Kidney (tissue), 14 donors: ENCODE measurements around the gene SNAP29. TPM values are rescaled to one million over a fixed set of nuclear protein-coding genes. Genes with fewer than 3 reads are reported as not detected.

Experiments
- DNase-seq, 5 donors: peaks; one replicate each; pipeline ENCODE4 v3.0.0-alpha.2; 2013 to 2020
- FAIRE-seq: peaks from 2 replicates; lab custom pipeline; 2012; peaks lifted over from hg19 to GRCh38; lab: Jason Lieb, UNC
- H3K27ac ChIP-seq, 2 donors: one replicate each; pipeline ENCODE4 v1.7.0; 2013; ENCODE audit warnings: low read depth in 2 of 2, low read length in 2 of 2, inconsistent platforms in 1 of 2
- H3K27me3 ChIP-seq: one replicate; pipeline ENCODE4 v1.7.1; 2013; ENCODE audit warnings: low read length, inconsistent platforms; ENCODE audit not compliant: control insufficient read depth, insufficient read depth
- H3K36me3 ChIP-seq, 3 donors: one replicate each; pipeline versions ENCODE4 v1.7.0 to v1.7.1; 2013; ENCODE audit warnings: low read length in 3 of 3, control low read depth in 1 of 3, inconsistent platforms in 1 of 3; ENCODE audit not compliant: insufficient read depth in 3 of 3, control insufficient read depth in 2 of 3
- H3K4me1 ChIP-seq, 3 donors: one replicate each; pipeline versions ENCODE4 v1.7.0 to v1.7.1; 2013; ENCODE audit warnings: low read length in 3 of 3, inconsistent platforms in 1 of 3, low read depth in 1 of 3; ENCODE audit not compliant: control insufficient read depth in 2 of 3, insufficient read depth in 2 of 3
- H3K4me3 ChIP-seq, 3 donors: one replicate each; pipeline versions ENCODE4 v1.7.0 to v1.8.1; 2013; ENCODE audit warnings: low read length in 3 of 3, control low read depth in 1 of 3, inconsistent platforms in 1 of 3
- H3K9ac ChIP-seq, 3 donors: one replicate each; pipeline versions ENCODE4 v1.7.0 to v1.7.1; 2013; ENCODE audit warnings: low read length in 3 of 3, control low read depth in 1 of 3, inconsistent platforms in 1 of 3
- H3K9me3 ChIP-seq, 3 donors: one replicate each; pipeline versions ENCODE4 v1.7.0 to v1.7.1; 2013; ENCODE audit warnings: low read length in 3 of 3, control low read depth in 1 of 3, inconsistent platforms in 1 of 3; ENCODE audit not compliant: control insufficient read depth in 2 of 3, insufficient read depth in 1 of 3
- CTCF ChIP-seq: IDR thresholded peaks from 3 replicates; pipeline ENCODE4 v1.5.1; 2012; ENCODE audit warnings: mild to moderate bottlenecking, moderate library complexity, borderline replicate concordance; ENCODE audit not compliant: insufficient read depth; ENCODE audit errors: extremely low read depth
- intact Hi-C: fragments of 100-400 bp; cut with DNase I; formaldehyde crosslinking; loops from one replicate; pipeline ENCODE4 v1.11.1; 2022
- polyA plus RNA-seq: library from polyadenylated mRNA; stranded (reverse); fragments of 350-450 nt; fragmentation: Illumina TruSeq; extraction: RNeasy Lipid Tissue Mini Kit (QIAGEN cat#74804); gene quantifications from one replicate; pipeline ENCODE4 v1.2.3, GENCODE V29; 2014; ENCODE audit warnings: low read depth, low replicate concordance; ENCODE audit not compliant: insufficient read depth
- total RNA-seq: library from RNA; stranded (reverse); fragmentation: NEBNext Ultra II Directional; extraction: Animal tissue kit (Norgen Biotek cat#: 25700); gene quantifications from one replicate; pipeline ENCODE4 v1.2.1, GENCODE V29; 2021
- donor health status: control.
- donor health status: control.
- donor health status: control.
- donor health status: control.
- donor health status: control.
- donor health status: DM: yes; HTN: yes; CAD: no.
- donor health status: Normal renal cell carcinoma (clear cell type).

The SNAP29 gene
- total and polyA plus RNA-seq, 2 donors from 2014 or later: 25.4 to 26.8 TPM

GRCh38 chr22:20814221-20814808 lies 44.5 kb upstream of the SNAP29 start:
- Histone ChIP-seq H3K4me1 (no peaks in the 10 kb centered on the region), H3K4me3 (no peak overlapping the region), H3K36me3 (peaks cover 5 to 28% (median 14%) of the 10 kb centered on the region in 3 donors), H3K9me3 (no peaks in the 10 kb centered on the region), H3K27me3 (no peaks in the 10 kb centered on the region), H3K27ac (no peak overlapping the region), H3K9ac (no peak overlapping the region)
- DNase-seq (no peak), FAIRE-seq (no peak)
- TF ChIP-seq CTCF: no peak
- intact Hi-C loops: no loop called here

- H3K9ac ChIP-seq: no peak overlapping the region
- intact Hi-C loops: no loop called here
- no peak for DNase-seq
- H3K36me3 ChIP-seq: peaks cover 5 to 24% (median 19%) of the 10 kb centered on the region in 3 donors
- H3K4me3 ChIP-seq: no peak overlapping the region
- H3K27ac ChIP-seq: no peak overlapping the region
- H3K27me3 ChIP-seq: no peaks in the 10 kb centered on the region
- no peak for FAIRE-seq
- no peaks in the 10 kb centered on the region for H3K4me1 ChIP-seq
- no peak for TF ChIP-seq CTCF
- no peaks in the 10 kb centered on the region for H3K9me3 ChIP-seq
Measured at GRCh38 chr22:20815477-20816050, 43.2 kb upstream of the SNAP29 start.

- Histone ChIP-seq H3K9ac (no peak overlapping the region), H3K9me3 (no peaks in the 10 kb centered on the region), H3K4me3 (no peak overlapping the region), H3K27ac (no peak overlapping the region), H3K4me1 (no peaks in the 10 kb centered on the region), H3K27me3 (no peaks in the 10 kb centered on the region), H3K36me3 (peaks cover 3 to 20% (median 19%) of the 10 kb centered on the region in 3 donors)
- intact Hi-C loops: no loop called here
- no peak for FAIRE-seq
- no peak for DNase-seq
- TF ChIP-seq CTCF: no peak
Measured at GRCh38 chr22:20816559-20816958, 42.2 kb upstream of the SNAP29 start.
